Panc1 (cell line): ENCODE measurements around the gene TBC1D22A. TPM values are rescaled to one million over a fixed set of nuclear protein-coding genes. Genes with fewer than 3 reads are reported as not detected.
A peak's percentile ranks its signal among the peaks of the same experiment; 100 is the strongest.

Experiments
- ATAC-seq: fragments of 200-7000 bp; cut with Tn5 transposase; 2 replicates; pipeline ENCODE4 v1.9.1; 2020; ENCODE audit warnings: mild to moderate bottlenecking, moderate library complexity
- BruUV-seq: library from RNA; stranded (reverse); fragments of 400-500 nt; replicated peaks from 2 replicates; lab custom pipeline; 2021; lab: Mats Ljungman, UMichigan
- CTCF ChIA-PET: fragments of 300-600 bp; sonication (Branson Sonifier 250); formaldehyde crosslinking; loops from one replicate; lab custom pipeline; 2022; ENCODE audit warnings: antibody characterized with exemption; lab: Charles Lee
- POLR2A ChIA-PET: fragments of 300-600 bp; sonication (Branson Sonifier 250); formaldehyde crosslinking; loops from one replicate; lab custom pipeline; 2022; ENCODE audit warnings: antibody characterized with exemption; lab: Charles Lee
- DNase-seq: peaks from one replicate; pipeline ENCODE4 v3.0.0-alpha.2; 2010; ENCODE audit warnings: low read depth, low spot score
- H3K27ac ChIP-seq: 2 replicates; pipeline ENCODE4 v1.5.1; 2011; ENCODE audit warnings: mild to moderate bottlenecking, low read length, inconsistent platforms
- H3K27me3 ChIP-seq: fragments of 200-500 bp; sonication (Bioruptor generic); 2 replicates; pipeline ENCODE4 v1.6.0; 2014; ENCODE audit warnings: low read length, inconsistent platforms; ENCODE audit not compliant: control insufficient read depth, insufficient read depth
- H3K36me3 ChIP-seq: fragments of 200-500 bp; sonication (Bioruptor generic); 2 replicates; pipeline ENCODE4 v1.5.1; 2014; ENCODE audit warnings: inconsistent platforms, mild to moderate bottlenecking, low read length, moderate library complexity; ENCODE audit not compliant: control insufficient read depth, insufficient read depth
- H3K4me1 ChIP-seq: 2 replicates; pipeline ENCODE4 v1.5.1; 2011; ENCODE audit warnings: inconsistent platforms, mild to moderate bottlenecking, low read length, moderate library complexity; ENCODE audit not compliant: control insufficient read depth, insufficient read depth
- H3K4me3 ChIP-seq, 2 experiments: 2 replicates each; pipeline ENCODE4 v1.5.1; 2011 to 2012; ENCODE audit warnings: low read depth in 2 of 2, low read length in 2 of 2, mild to moderate bottlenecking in 2 of 2, inconsistent platforms in 1 of 2, moderate library complexity in 1 of 2
- H3K9me3 ChIP-seq: fragments of 200-500 bp; sonication (Bioruptor generic); 2 replicates; pipeline ENCODE4 v1.5.1; 2014; ENCODE audit warnings: low read depth, mild to moderate bottlenecking, inconsistent platforms, low read length, moderate library complexity; ENCODE audit not compliant: control insufficient read depth, insufficient read depth
- POLR2AphosphoS5 ChIP-seq: IDR thresholded peaks from 2 replicates; pipeline ENCODE4 v1.6.1; 2012; ENCODE audit warnings: mild to moderate bottlenecking, low read depth, low read length, moderate library complexity
- SIN3A ChIP-seq: IDR thresholded peaks from 2 replicates; pipeline ENCODE4 v1.6.1; 2012; ENCODE audit warnings: low read depth, mild to moderate bottlenecking, low read length, moderate library complexity, borderline replicate concordance; ENCODE audit not compliant: insufficient read depth
- TCF7L2 ChIP-seq: IDR thresholded peaks from 2 replicates; pipeline ENCODE4 v1.6.1; 2011; ENCODE audit warnings: mild to moderate bottlenecking, low read depth, low read length, inconsistent platforms
- in situ Hi-C: cut with HindIII; loops from 2 replicates; pipeline ENCODE4 v1.10.0; 2016; ENCODE audit warnings: low sequenced_read_pairs, low pct_unique_long_range_greater_than_20kb
- intact Hi-C: fragments of 100-400 bp; cut with micrococcal nuclease; formaldehyde crosslinking; loops from one replicate; pipeline ENCODE4 v1.10.0; 2022; ENCODE audit not compliant: unreplicated experiment
- total RNA-seq: library from RNA; stranded (reverse); gene quantifications from one replicate; pipeline ENCODE4 v1.2.1, GENCODE V29; 2021; ENCODE audit not compliant: unreplicated experiment
- TF ChIP-seq, protein P1 (sequence below), 2 experiments: IDR thresholded peaks; 2 replicates each; pipeline ENCODE4 v1.6.1; 2011 to 2012; ENCODE audit warnings: low read depth in 2 of 2, control low read depth in 1 of 2, low read length in 1 of 2, mild to moderate bottlenecking in 1 of 2, moderate library complexity in 1 of 2; ENCODE audit not compliant: insufficient read depth in 1 of 2
- TF ChIP-seq, protein P2 (sequence below): fragments of 450-650 bp; IDR thresholded peaks from 2 replicates; pipeline ENCODE4 v1.5.1; 2017; ENCODE audit warnings: mild to moderate bottlenecking

TBC1D22A gene
- total RNA-seq, 1 experiment from 2014 or later, result 28.7 TPM

DNA sequence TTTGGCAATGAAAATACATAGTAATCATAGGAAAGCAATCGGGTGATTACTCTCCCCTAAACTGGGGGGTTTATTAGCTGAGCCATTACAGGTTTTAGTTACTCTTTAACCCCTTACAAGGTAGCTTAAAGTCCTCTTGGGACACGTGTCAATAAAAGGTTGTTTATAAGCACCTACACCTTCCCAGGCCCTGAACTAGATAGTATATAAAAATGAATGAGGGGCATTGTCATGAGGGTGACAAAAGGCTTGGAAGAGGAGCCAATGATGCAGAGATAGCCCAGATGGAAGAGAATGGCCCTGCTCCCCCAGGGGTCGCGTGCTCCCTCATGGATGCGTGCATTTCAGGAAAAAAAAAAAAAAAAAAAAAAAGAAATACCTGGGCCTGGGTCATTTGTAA is 276.9 kb downstream of the TBC1D22A start:
- Histone ChIP-seq H3K9me3 (no peaks in the 10 kb centered on the region), H3K27me3 (no peaks in the 10 kb centered on the region), H3K36me3 (no peaks in the 10 kb centered on the region), H3K4me3 (no peak overlapping the region), H3K4me1 (no peaks in the 10 kb centered on the region), H3K27ac (no peak overlapping the region)
- no TSS peak for BruUV-seq
- TF ChIP-seq, protein P1, sequence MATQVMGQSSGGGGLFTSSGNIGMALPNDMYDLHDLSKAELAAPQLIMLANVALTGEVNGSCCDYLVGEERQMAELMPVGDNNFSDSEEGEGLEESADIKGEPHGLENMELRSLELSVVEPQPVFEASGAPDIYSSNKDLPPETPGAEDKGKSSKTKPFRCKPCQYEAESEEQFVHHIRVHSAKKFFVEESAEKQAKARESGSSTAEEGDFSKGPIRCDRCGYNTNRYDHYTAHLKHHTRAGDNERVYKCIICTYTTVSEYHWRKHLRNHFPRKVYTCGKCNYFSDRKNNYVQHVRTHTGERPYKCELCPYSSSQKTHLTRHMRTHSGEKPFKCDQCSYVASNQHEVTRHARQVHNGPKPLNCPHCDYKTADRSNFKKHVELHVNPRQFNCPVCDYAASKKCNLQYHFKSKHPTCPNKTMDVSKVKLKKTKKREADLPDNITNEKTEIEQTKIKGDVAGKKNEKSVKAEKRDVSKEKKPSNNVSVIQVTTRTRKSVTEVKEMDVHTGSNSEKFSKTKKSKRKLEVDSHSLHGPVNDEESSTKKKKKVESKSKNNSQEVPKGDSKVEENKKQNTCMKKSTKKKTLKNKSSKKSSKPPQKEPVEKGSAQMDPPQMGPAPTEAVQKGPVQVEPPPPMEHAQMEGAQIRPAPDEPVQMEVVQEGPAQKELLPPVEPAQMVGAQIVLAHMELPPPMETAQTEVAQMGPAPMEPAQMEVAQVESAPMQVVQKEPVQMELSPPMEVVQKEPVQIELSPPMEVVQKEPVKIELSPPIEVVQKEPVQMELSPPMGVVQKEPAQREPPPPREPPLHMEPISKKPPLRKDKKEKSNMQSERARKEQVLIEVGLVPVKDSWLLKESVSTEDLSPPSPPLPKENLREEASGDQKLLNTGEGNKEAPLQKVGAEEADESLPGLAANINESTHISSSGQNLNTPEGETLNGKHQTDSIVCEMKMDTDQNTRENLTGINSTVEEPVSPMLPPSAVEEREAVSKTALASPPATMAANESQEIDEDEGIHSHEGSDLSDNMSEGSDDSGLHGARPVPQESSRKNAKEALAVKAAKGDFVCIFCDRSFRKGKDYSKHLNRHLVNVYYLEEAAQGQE (IDR thresholded peaks at IDR 0.05; ENCODE audit: insufficient read depth in 1 of 2, low read depth in 2 of 2, low read length in 1 of 2), result no peak
- no peak for TF ChIP-seq POLR2AphosphoS5
- TF ChIP-seq TCF7L2, result no peak
- TF ChIP-seq SIN3A, result no peak
- TF ChIP-seq, protein P2, sequence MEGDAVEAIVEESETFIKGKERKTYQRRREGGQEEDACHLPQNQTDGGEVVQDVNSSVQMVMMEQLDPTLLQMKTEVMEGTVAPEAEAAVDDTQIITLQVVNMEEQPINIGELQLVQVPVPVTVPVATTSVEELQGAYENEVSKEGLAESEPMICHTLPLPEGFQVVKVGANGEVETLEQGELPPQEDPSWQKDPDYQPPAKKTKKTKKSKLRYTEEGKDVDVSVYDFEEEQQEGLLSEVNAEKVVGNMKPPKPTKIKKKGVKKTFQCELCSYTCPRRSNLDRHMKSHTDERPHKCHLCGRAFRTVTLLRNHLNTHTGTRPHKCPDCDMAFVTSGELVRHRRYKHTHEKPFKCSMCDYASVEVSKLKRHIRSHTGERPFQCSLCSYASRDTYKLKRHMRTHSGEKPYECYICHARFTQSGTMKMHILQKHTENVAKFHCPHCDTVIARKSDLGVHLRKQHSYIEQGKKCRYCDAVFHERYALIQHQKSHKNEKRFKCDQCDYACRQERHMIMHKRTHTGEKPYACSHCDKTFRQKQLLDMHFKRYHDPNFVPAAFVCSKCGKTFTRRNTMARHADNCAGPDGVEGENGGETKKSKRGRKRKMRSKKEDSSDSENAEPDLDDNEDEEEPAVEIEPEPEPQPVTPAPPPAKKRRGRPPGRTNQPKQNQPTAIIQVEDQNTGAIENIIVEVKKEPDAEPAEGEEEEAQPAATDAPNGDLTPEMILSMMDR, result no peak
- intact Hi-C loops (no loop called here), in situ Hi-C loops (no loop called here)
- DNase-seq (no peak), ATAC-seq (no peak)
- POLR2A ChIA-PET, result no interaction called here
- CTCF ChIA-PET, result no interaction called here

DNA sequence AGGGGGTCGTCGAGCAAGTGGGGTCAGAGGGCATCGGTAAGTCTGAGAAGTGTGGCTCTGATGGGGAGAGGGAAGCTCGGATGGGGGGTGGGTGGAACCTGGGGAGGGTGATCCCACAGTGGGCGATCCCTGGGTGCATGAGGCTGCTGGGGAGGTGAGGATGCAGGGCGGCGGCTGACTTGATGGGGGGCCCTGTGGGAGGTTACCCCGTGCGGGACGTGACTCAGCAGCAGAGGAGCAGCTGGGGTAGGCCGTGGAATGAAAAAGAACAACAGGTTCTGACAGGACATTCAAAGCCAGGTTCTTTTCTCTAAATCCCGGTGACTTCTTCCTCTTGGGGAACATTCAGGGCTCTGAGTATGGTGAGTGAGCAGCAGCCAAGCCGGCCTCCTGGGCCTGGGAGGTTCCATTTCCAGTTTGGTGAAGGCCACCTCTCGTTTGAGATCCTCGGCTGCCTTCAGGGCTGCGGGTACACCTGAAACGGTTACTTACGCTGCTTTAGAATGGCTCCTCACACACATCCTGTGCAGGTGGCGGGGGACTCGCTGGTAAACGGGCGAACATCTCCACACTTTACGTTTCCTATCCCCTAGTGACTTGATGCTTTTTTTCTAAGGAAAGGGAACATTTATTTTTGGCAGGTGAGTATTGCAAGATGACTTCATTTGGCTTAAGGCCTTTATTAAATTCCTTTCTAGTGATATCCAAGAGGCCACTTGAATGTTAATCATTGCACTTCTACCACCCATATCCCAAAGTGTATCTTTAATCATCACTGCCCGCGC is 278.2 kb downstream of the TBC1D22A start:
- BruUV-seq, result TSS peak; percentile 26
- ATAC-seq, result no peak
- in situ Hi-C loops, result no loop called here

More for the DNA sequence above, 278.2 kb downstream of the TBC1D22A start:
- no peak overlapping the region for H3K27ac ChIP-seq
- intact Hi-C loops, result no loop called here
- H3K27me3 ChIP-seq, result no peaks in the 10 kb centered on the region
- no peak for DNase-seq
- no peaks in the 10 kb centered on the region for H3K9me3 ChIP-seq
- ChIA-PET CTCF (no interaction called here), POLR2A (no interaction called here)
- TF ChIP-seq, protein P2, result no peak
- TF ChIP-seq, protein P1 (IDR thresholded peaks at IDR 0.05; ENCODE audit: insufficient read depth in 1 of 2, low read depth in 2 of 2, low read length in 1 of 2), result no peak
- TF ChIP-seq SIN3A, result no peak
- no peak for TF ChIP-seq TCF7L2
- no peaks in the 10 kb centered on the region for H3K4me1 ChIP-seq
- H3K4me3 ChIP-seq, result no peak overlapping the region
- H3K36me3 ChIP-seq, result no peaks in the 10 kb centered on the region
